Measurements from ENCODE around the gene KRT26.
"Not testable (repeated sequence)": the region's sequence is repeated elsewhere in the genome, so short reads cannot be mapped to it uniquely, and the experiment has no call there.

KRT26 gene

GRCh38 chr17:40793832-40794231, 21.8 kb upstream of the KRT26 start:
- no peak for DNase-seq

- peak; percentile 20 for DNase-seq
Observed at GRCh38 chr17:40791787-40792436, 19.9 kb upstream of the KRT26 start.

GRCh38 chr17:40791111-40791510, 19.1 kb upstream of the KRT26 start:
- DNase-seq = peak; percentile 13

- DNase-seq = no peak
Observed at GRCh38 chr17:40782450-40782849, 10.4 kb upstream of the KRT26 start, which contains the start of gene KRT27. KRT27 (minus strand) TSS chr17:40782550; CDS start chr17:40782493, 57 bp downstream.

GRCh38 chr17:40779181-40779909, 7.3 kb upstream of the KRT26 start:
- no peak for DNase-seq

GRCh38 chr17:40778461-40778860, 6.5 kb upstream of the KRT26 start:
- DNase-seq = no peak

- no peak for DNase-seq
Observed at GRCh38 chr17:40777971-40778370, 6.0 kb upstream of the KRT26 start.

- no peak for DNase-seq
Observed at GRCh38 chr17:40777459-40777858, 5.5 kb upstream of the KRT26 start.

- DNase-seq = no peak
Observed at GRCh38 chr17:40775945-40776344, 3.9 kb upstream of the KRT26 start.

GRCh38 chr17:40765657-40766056, 6.3 kb downstream of the KRT26 start:
- DNase-seq = no peak

- no peak for DNase-seq
Observed at GRCh38 chr17:40763752-40764151, 8.2 kb downstream of the KRT26 start.

- DNase-seq = no peak
Observed at GRCh38 chr17:40760105-40761016, 11.6 kb downstream of the KRT26 start.

GRCh38 chr17:40755231-40755630, 16.8 kb downstream of the KRT26 start, which contains the start of gene KRT25:
KRT25 (minus strand) TSS chr17:40755331; CDS start chr17:40755271, 60 bp downstream.
- DNase-seq = no peak

- DNase-seq = no peak
Observed at GRCh38 chr17:40753804-40754203, 18.2 kb downstream of the KRT26 start.

- no peak for DNase-seq
Observed at GRCh38 chr17:40751065-40751464, 20.9 kb downstream of the KRT26 start.

- no peak for DNase-seq
Observed at GRCh38 chr17:40750391-40750790, 21.6 kb downstream of the KRT26 start.

- not testable (repeated sequence) for DNase-seq
Observed at GRCh38 chr17:40748666-40749065, 23.3 kb downstream of the KRT26 start.

GRCh38 chr17:40738553-40738952, 33.4 kb downstream of the KRT26 start:
- no peak for DNase-seq

- DNase-seq = no peak
Observed at GRCh38 chr17:40735016-40735415, 37.0 kb downstream of the KRT26 start.

- DNase-seq = no peak
Observed at GRCh38 chr17:40734018-40734417, 38.0 kb downstream of the KRT26 start.

- no peak for DNase-seq
Observed at GRCh38 chr17:40730970-40731369, 41.0 kb downstream of the KRT26 start.

- DNase-seq = no peak
Observed at GRCh38 chr17:40727447-40728231, 44.4 kb downstream of the KRT26 start.
